ENCODE data around the gene ZNF2.
A peak's percentile ranks its signal among the peaks of the same experiment; 100 is the strongest.

The ZNF2 gene

GRCh38 chr2:95207111-95207961 lies 41.7 kb downstream of the ZNF2 start, which contains the start of gene ZNF892:
Gene ZNF892, plus strand, starts transcription at chr2:95207521. Its CDS starts 295 bp downstream, at chr2:95207816.
- DNase-seq: peak; percentile 84 to 89

GRCh38 chr2:95208106-95208505 lies 42.5 kb downstream of the ZNF2 start:
- DNase-seq: no peak

GRCh38 chr2:95215018-95215612 lies 49.5 kb downstream of the ZNF2 start:
- no peak for DNase-seq

GRCh38 chr2:95220449-95220848 lies 54.8 kb downstream of the ZNF2 start:
- no peak for DNase-seq

GRCh38 chr2:95225658-95226057 lies 60.0 kb downstream of the ZNF2 start:
- no peak for DNase-seq

- DNase-seq: peak; percentile 49 to 55
Measured at GRCh38 chr2:95231723-95232122, 66.1 kb downstream of the ZNF2 start.

GRCh38 chr2:95232232-95232631 lies 66.6 kb downstream of the ZNF2 start:
- no peak for DNase-seq

Measured in activated CD4-positive, alpha-beta T cell treated with anti-CD3 and anti-CD28 coated beads, Interleukin-2, amount 50 U/mL, for 48 hours (primary cell).